SK-N-MC (cell line): ENCODE data around the gene STAG1.

Source experiments
- EZH2 ChIP-seq: fragments of 200-600 bp; sonication (generic); IDR thresholded peaks from one replicate; pipeline ENCODE4 v1.6.1; 2017; ENCODE audit warnings: antibody characterized with exemption
- POLR2AphosphoS5 ChIP-seq: IDR thresholded peaks from 2 replicates; pipeline ENCODE4 v1.6.1; 2012; ENCODE audit warnings: mild to moderate bottlenecking, low read depth, low read length, borderline replicate concordance

DNA sequence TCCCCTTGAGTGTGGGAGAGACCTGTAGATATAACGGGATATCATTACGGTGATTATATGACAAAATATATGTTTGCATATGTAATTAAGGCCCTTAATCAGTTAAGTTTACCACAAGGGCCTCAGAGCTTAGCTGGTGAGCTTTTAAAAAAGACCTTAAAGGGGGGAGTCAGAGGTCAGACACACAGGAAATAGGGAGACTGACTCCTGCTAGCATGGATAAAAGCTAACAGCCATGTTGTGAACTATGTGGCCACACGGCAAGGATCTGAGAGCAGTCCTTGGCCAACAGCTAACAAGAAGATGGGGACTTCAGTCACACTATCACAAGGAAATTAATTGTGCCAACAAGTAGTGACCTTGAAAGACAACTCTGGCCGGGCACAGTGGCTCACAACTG is 3.1 kb downstream of the STAG1 start:
- TF ChIP-seq EZH2: no peak
- TF ChIP-seq POLR2AphosphoS5: no peak
